Measurements from ENCODE around the gene NFAT5.
"Not testable (repeated sequence)": the region's sequence is repeated elsewhere in the genome, so short reads cannot be mapped to it uniquely, and the experiment has no call there.

The NFAT5 gene

GRCh38 chr16:69565671-69566239 lies at the start of gene NFAT5:
Gene NFAT5 (plus strand): TSS chr16:69565966. CDS start chr16:69566302, 336 bp downstream.
- DNase-seq = peak; percentile 38

- not testable (repeated sequence) for DNase-seq
Observed at GRCh38 chr16:69517914-69518313, 47.9 kb upstream of the NFAT5 start.

DNA sequence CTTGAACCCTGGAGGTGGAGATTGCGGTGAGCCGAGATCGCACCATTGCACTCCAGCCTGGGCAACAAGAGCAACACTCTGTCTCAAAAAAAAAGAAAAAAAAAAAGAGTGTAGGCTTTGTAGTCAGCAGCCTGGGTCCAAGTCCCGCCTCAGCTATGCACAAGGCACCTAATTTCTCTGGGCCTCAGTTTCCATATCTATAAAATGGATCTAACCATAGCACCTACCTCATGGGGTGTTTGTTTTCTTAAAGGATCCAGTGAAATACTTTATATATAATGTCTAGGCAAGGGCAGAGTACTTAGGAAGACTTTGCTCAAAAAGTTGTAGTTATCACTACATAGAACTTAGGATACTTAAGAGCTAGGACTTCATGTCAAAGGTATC lies 45.4 kb upstream of the NFAT5 start:
- DNase-seq = no peak

GRCh38 chr16:69520800-69521602 lies 44.8 kb upstream of the NFAT5 start:
- no peak for DNase-seq

DNA sequence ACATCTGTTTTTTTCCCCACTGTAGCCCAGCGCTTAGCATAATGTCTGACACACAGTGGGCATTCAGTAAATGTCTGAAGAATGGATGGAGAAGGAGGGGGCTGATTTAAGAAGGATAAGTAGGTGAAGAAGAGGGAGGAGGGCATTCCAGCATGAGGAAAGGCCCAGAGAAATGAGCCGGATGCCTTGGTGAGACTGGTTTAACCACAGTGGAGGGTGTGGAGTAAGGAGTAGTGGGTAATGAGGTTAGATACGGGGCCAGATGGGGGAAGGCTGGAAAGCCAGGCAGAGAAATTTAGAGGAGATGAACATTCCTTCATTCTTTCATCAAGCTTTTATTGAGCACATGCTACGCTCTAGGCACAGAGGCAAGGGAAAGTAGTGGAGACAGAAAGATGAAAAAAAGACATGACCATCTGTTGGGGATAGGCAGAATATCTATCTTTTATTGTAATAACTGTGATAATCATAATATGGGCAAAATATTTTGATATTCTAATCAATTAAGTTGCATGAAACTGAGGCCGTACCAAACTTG lies 43.7 kb upstream of the NFAT5 start:
- DNase-seq = no peak

DNA sequence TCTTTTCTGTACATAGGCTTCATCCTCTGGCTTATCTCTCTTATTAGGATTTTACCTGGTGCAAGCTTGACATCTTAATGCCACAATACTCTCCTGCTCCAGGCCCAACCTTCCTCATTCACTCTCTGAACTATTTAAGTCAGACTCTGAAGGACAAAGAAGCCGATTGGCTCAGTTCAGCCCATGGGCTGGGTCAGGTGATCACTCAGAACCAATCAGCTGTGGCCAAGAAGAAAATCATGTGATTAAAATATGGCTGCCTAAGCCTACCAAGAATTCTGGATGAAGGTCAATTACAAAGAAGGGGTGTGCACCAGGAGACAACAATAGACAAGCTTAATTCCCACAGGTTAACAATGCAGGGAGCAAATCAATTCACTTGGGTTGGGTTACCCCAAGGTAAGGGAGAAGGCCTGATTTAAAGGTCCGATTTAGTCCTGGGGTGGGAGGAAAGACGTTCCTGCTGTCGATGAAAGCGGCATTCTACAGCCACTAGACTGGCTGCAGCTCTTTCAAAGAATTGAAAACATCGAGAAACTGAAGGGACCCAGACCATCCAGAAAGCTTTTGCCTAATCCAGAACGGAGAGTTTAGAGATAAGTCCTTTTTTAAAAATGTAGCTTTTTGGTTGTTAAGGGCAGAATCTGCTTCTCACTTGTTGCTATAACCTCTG lies 42.9 kb upstream of the NFAT5 start:
- DNase-seq = no peak

DNA sequence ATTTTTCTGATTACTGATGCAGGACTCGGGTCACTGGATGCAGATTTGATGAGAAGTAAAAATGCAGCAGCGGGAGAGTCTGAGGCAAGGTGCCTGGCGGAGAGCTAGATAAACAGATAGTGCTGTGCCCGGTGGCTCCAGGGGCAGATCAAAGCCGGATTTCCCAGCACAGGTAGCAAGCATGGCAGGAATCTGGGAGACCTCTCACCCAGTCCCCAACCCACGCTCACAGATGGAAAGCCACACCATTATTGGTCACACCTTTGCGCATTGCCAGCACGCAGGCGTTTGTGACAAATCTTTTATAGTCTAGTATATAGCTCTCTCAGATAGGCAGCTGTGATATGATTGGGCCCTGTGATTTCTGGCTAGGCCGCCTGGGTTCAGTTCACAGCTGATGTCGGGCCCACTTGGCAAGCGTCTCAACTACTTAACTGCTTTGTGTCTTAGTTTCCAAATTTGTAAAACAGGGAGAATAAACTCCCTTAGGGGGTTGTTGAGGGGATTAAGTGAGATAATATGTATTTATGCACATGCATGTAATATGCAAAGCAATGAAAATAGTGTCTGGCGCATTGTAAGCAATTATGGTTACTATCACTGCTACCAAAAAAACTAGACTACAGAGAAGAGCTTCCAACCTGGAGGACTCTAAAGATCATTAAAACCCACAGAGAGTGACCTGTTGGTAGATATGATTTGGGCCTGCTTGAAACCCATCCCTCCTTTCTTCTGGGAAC lies 42.0 kb upstream of the NFAT5 start:
- no peak for DNase-seq

GRCh38 chr16:69526831-69527655 lies 38.7 kb upstream of the NFAT5 start:
- no peak for DNase-seq

GRCh38 chr16:69531988-69532387 lies 33.8 kb upstream of the NFAT5 start:
- DNase-seq = no peak

GRCh38 chr16:69532641-69533455 lies 32.9 kb upstream of the NFAT5 start:
- DNase-seq = no peak

DNA sequence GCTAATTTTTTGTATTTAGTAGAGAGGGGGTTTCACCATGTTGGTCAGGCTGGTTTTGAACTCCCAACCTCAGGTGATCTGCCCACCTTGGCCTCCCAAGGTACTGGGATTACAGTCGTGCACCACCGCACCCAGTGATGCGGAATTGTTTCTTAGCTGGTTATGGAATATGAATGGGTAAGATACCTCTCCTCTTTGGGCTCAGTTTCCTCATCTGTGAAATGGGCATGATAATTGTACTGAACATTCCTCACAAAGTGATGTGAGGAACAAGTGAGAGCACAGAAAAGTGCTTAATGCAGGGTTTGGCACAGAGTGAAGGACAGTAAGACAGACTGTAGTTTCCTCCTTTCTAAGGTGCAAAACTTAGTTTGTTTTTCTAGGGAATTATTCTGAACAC lies 31.0 kb upstream of the NFAT5 start:
- DNase-seq = no peak

- no peak for DNase-seq
Observed at GRCh38 chr16:69535123-69536050, 30.4 kb upstream of the NFAT5 start.

- DNase-seq = no peak
Observed at GRCh38 chr16:69537706-69538080, 28.1 kb upstream of the NFAT5 start.

GRCh38 chr16:69538808-69539207 lies 27.0 kb upstream of the NFAT5 start:
- DNase-seq = no peak

GRCh38 chr16:69542974-69543373 lies 22.8 kb upstream of the NFAT5 start:
- DNase-seq = no peak

DNA sequence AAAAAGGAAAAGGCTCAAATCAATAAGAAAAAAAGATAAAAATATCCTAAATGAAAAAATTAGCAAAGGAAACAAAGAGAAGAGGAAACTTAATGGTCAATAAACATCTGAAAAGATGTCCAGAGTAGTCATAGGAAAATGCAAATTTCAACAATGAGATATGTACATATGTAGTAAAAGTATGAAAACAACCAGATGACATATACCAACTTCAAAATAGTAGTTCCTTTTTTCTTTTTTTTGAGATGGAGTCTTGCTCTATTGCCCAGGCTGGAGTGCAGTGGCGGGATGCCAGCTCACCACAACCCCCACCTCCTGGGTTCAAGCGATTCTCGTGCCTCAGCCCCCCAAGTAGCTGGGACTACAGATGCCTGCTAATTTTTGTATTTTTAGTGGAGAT lies 21.7 kb upstream of the NFAT5 start:
- no peak for DNase-seq

DNA sequence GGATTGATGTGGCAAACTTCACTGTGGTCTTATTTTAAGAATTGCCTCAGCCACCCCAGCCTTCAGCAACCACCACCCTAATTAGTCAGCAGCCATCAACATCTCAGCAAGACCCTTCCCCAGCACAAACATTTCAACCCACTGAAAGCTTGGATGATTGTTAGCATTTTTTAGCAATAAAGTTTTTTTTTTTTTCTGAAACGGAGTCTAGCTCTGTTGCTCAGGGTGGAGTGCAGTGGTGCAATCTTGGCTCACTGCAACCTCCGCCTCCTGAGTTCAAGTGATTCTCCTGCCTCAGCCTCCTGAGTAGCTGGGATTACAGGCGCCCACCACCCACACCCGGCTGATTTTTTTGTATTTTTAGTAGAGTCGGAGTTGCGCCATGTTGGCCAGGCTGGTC lies 19.1 kb upstream of the NFAT5 start:
- DNase-seq = not testable (repeated sequence)

DNA sequence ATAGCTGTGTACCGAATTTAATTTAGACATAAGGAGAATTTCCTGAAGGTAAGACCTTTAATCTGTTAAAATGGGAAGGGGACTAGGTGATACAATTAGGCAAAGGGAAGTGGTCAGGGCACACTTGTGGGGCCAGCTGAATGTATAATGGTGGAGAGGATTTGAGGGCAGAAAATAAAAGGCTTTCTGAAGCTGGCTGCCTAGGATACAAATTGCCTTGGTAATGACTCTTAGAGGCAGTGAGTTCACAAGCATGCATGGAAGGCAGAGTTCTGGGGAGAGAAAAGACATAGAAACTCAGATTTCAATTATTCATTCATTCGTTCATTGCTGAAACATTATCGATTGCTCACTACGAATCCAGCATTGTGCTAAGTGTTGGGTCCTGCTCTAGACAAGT lies 12.4 kb upstream of the NFAT5 start:
- no peak for DNase-seq

DNA sequence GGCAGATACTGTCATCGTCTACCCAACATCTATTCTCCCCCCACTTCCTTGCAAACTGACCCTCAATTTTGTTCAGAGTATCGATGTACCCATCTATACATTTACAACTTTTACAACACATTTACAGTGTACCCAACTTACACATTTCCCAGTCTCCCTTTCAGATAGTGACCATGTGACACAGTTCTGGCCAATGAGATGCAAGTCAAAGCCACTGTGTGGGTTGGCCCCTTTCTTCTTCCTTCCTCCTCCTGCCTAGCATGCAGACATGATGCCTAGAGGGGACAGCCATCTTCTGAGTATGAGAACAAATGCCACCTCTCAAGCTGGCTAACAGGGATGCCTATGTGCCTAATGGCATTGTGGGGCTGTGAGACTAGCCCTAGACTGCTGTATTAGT lies 11.3 kb upstream of the NFAT5 start:
- DNase-seq = no peak

DNA sequence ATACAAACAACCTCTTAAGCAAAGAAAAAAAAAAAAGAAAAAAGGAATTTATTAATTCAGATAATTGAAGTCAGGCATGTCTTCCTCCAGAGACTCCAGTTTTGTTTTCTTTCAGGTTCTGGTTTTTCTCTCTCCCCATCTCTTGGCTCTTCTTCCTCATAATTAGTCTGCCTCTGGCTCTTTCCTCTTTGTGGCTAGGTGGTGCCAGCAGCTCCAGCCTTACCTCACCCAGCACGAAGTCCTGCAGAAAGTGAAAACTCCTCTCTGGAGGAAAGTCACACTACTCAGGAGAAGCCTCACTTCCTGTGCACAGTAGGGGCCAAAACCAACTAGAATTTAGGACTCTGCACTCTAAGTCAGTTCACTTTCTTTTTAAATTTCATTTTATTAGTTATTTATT lies 10.3 kb upstream of the NFAT5 start:
- DNase-seq = no peak
